Fibroblast of skin of right biceps (primary cell): ENCODE data around the gene NAXE.
"Not testable (repeated sequence)": the region's sequence is repeated elsewhere in the genome, so short reads cannot be mapped to it uniquely, and the experiment has no call there.

Experiments used
- DNase-seq: peaks from one replicate; pipeline ENCODE4 v3.0.0-alpha.2; 2013

Gene NAXE

GRCh38 chr1:156594190-156594589 lies 2.6 kb downstream of the NAXE start:
- no peak for DNase-seq

GRCh38 chr1:156595016-156595415 lies 3.4 kb downstream of the NAXE start:
- DNase-seq: no peak

GRCh38 chr1:156596426-156596825 lies 4.8 kb downstream of the NAXE start:
- no peak for DNase-seq

- no peak for DNase-seq
These were observed 6.5 kb downstream of the NAXE start for GRCh38 chr1:156598125-156598524.

GRCh38 chr1:156598731-156599432 lies 7.3 kb downstream of the NAXE start:
- DNase-seq: no peak

- DNase-seq: no peak
These were observed 8.2 kb downstream of the NAXE start for GRCh38 chr1:156599811-156600210.

GRCh38 chr1:156600733-156601121 lies 9.2 kb downstream of the NAXE start:
- no peak for DNase-seq

- peak; percentile 93 for DNase-seq
These were observed 9.7 kb downstream of the NAXE start, which contains the start of gene GPATCH4 for GRCh38 chr1:156601122-156601830. Gene GPATCH4, minus strand, starts transcription at chr1:156601479.

GRCh38 chr1:156601892-156602291 lies 10.3 kb downstream of the NAXE start:
- DNase-seq: no peak

- DNase-seq: no peak
These were observed 11.0 kb downstream of the NAXE start for GRCh38 chr1:156602557-156602993.

GRCh38 chr1:156607344-156607743 lies 15.8 kb downstream of the NAXE start:
- not testable (repeated sequence) for DNase-seq

GRCh38 chr1:156608036-156608674 lies 16.6 kb downstream of the NAXE start:
- peak; percentile 66 for DNase-seq

GRCh38 chr1:156608981-156609380 lies 17.4 kb downstream of the NAXE start:
- no peak for DNase-seq

- DNase-seq: not testable (repeated sequence)
These were observed 18.5 kb downstream of the NAXE start for GRCh38 chr1:156610072-156610471.

- DNase-seq: no peak
These were observed 21.1 kb downstream of the NAXE start for GRCh38 chr1:156612666-156613065.

GRCh38 chr1:156615946-156616345 lies 24.4 kb downstream of the NAXE start:
- no peak for DNase-seq

GRCh38 chr1:156616463-156616862 lies 24.9 kb downstream of the NAXE start:
- peak; percentile 59 for DNase-seq

- DNase-seq: peak; percentile 20
These were observed 27.4 kb downstream of the NAXE start, which contains the start of gene HAPLN2 for GRCh38 chr1:156618853-156619581. Gene HAPLN2, plus strand, starts transcription at chr1:156619415. Its CDS starts 4,076 bp downstream, at chr1:156623491.

GRCh38 chr1:156619582-156619955 lies 28.0 kb downstream of the NAXE start:
- DNase-seq: no peak

- no peak for DNase-seq
These were observed 31.2 kb downstream of the NAXE start for GRCh38 chr1:156622581-156623297.

- DNase-seq: peak; percentile 48
These were observed 32.6 kb downstream of the NAXE start for GRCh38 chr1:156623946-156624813.
